ENCODE results near the gene LHX2.

- TF ChIP-seq CTCF (conservative IDR thresholded peaks at IDR 0.05; ENCODE audit: low read depth, low read length): no peak
- no peak for TF ChIP-seq RCOR1 (IDR thresholded peaks at IDR 0.05; ENCODE audit: insufficient replicate concordance, low read length)
- TF ChIP-seq POLR2A (IDR thresholded peaks at IDR 0.05; ENCODE audit: low read depth, low read length): no peak
- no peak for TF ChIP-seq BHLHE40 (IDR thresholded peaks at IDR 0.05; ENCODE audit: low read depth, low read length)
- TF ChIP-seq MXI1 (IDR thresholded peaks at IDR 0.05; ENCODE audit: borderline replicate concordance, low read depth, low read length): no peak
- no peak for TF ChIP-seq CEBPB (IDR thresholded peaks at IDR 0.05; ENCODE audit: low read depth, low read length)
- no peak for TF ChIP-seq MAZ (IDR thresholded peaks at IDR 0.05; ENCODE audit: borderline replicate concordance, low read depth, low read length)
- TF ChIP-seq ELK1 (IDR thresholded peaks at IDR 0.05; ENCODE audit: borderline replicate concordance, low read depth, low read length): no peak
- TF ChIP-seq USF2 (IDR thresholded peaks at IDR 0.05; ENCODE audit: low read depth, low read length): no peak
- no peak for TF ChIP-seq RAD21 (IDR thresholded peaks at IDR 0.05; ENCODE audit: low read length)
- TF ChIP-seq CHD1 (IDR thresholded peaks at IDR 0.05; ENCODE audit: low read depth, low read length): no peak
- TF ChIP-seq FOS (IDR thresholded peaks at IDR 0.05; ENCODE audit: low read depth, low read length): no peak
- no peak for TF ChIP-seq RFX5 (IDR thresholded peaks at IDR 0.05; ENCODE audit: low read depth, low read length)
- TF ChIP-seq MAFK (IDR thresholded peaks at IDR 0.05; ENCODE audit: low read depth, low read length): no peak
These were observed 26.2 kb downstream of the LHX2 start for GRCh38 chr9:124037790-124038189.
